ENCODE results near the gene ARL5B. TPM values are rescaled to one million over a fixed set of nuclear protein-coding genes. Genes with fewer than 3 reads are reported as not detected.

Gene ARL5B
- total and polyA plus RNA-seq, 2 of the 8 experiments (the other 6 are each of a cell fraction or from before 2014, with no cell fraction given): 8.4 to 52.1 TPM

DNA sequence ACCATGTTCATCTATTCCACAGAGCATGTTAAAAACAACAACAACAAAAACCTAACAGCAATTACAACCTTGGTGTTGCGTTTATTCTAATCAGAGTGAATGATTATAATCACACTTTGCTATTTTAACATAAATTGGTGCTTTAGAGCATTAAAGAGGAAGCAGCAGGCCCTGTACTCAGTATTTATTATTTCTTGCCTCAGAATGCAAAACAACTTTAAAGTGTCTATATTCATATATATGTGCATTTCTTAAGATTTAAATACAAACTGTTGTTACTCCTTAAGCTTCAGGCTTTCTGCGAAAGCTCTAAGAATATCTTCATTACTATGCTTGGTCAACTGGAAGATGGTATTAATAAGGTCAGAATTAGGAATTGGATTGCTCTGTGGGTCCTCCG, 21.5 kb downstream of the ARL5B start:
- no peak overlapping the region for H3K4me3 ChIP-seq (ENCODE audit: extremely low read depth in 1 of 4, insufficient read depth in 2 of 4, low read depth in 3 of 4, low read length in 4 of 4)
- H2BK20ac ChIP-seq (ENCODE audit: low read length): no peak overlapping the region
- H3K27me3 ChIP-seq (replicated peaks in 1 of 4; ENCODE audit: control insufficient read depth in 3 of 4, extremely low read depth in 1 of 4, insufficient read depth in 3 of 4, low read length in 3 of 4): no peaks in the 10 kb centered on the region
- no peak overlapping the region for H4K8ac ChIP-seq (ENCODE audit: extremely low read depth, insufficient read depth, low read length)
- no peak overlapping the region for H2BK12ac ChIP-seq (ENCODE audit: low read depth, low read length)
- no peak overlapping the region for H4K91ac ChIP-seq (replicated peaks; ENCODE audit: insufficient read length, low read length)
- no peaks in the 10 kb centered on the region for H3K23me2 ChIP-seq (ENCODE audit: low read depth, low read length)
- H3K14ac ChIP-seq (ENCODE audit: insufficient read length): no peak overlapping the region
- DNase-seq (ENCODE audit: low read depth in 1 of 2, low spot score in 2 of 2): no peak
- peaks cover 0 to 17% (median 4%) of the 10 kb centered on the region in 4 experiments; a peak in 4 of 8 replicates for H3K36me3 ChIP-seq (ENCODE audit: control insufficient read depth in 2 of 4, insufficient read depth in 4 of 4, low read length in 3 of 4)
- H3K4me2 ChIP-seq (ENCODE audit: insufficient read depth in 1 of 2, low read depth in 2 of 2, low read length in 2 of 2): no peak overlapping the region
- FAIRE-seq: no peak
- H3K79me1 ChIP-seq (ENCODE audit: low read depth, low read length): no peaks in the 10 kb centered on the region
- no peak overlapping the region for H3K18ac ChIP-seq (ENCODE audit: extremely low read depth, low read length)
- TF ChIP-seq CHD2 (IDR thresholded peaks at IDR 0.05; ENCODE audit: low read length) (no peak), NRF1 (IDR thresholded peaks at IDR 0.05; ENCODE audit: low read depth, low read length) (no peak)
- POLR2A ChIA-PET (ENCODE audit: partially characterized antibody): no interaction called here
- H4K5ac ChIP-seq (ENCODE audit: insufficient read length, low read depth, low read length): no peak overlapping the region
- H3K9ac ChIP-seq (replicated peaks in 1 of 4; ENCODE audit: extremely low read depth in 1 of 4, low read depth in 3 of 4, low read length in 3 of 4): no peak overlapping the region
- 97% methylated on average over 3 of the region's 3 CpGs; no CpG with 5 or more reads in 1 of the 2 experiments for WGBS, 2 experiments (ENCODE audit: extremely low coverage in 1 of 2, insufficient coverage in 1 of 2, insufficient read length in 1 of 2, insufficient replicate concordance in 2 of 2, low coverage in 1 of 2, low lambda C conversion rate in 2 of 2, missing lambda C conversion rate in 1 of 2)
- CTCF ChIA-PET (ENCODE audit: partially characterized antibody): no interaction called here
- H2BK15ac ChIP-seq (ENCODE audit: low read length): no peak overlapping the region
- no peak overlapping the region for H3K56ac ChIP-seq (replicated peaks; ENCODE audit: insufficient read length, low read depth, low read length)
- no peak overlapping the region for H3K27ac ChIP-seq (ENCODE audit: low read depth, low read length)
- no peaks in the 10 kb centered on the region for H3K4me1 ChIP-seq (replicated peaks in 1 of 4; ENCODE audit: control insufficient read depth in 3 of 4, insufficient read depth in 4 of 4, low read length in 3 of 4)
- H2AK5ac ChIP-seq (ENCODE audit: low read depth, low read length): no peak overlapping the region
- peaks cover 1 to 6% of the 10 kb centered on the region in 2 experiments for H4K20me1 ChIP-seq (replicated peaks in 1 of 2; ENCODE audit: control insufficient read depth in 1 of 2, insufficient read depth in 2 of 2, low read length in 2 of 2)
- H3K9me3 ChIP-seq (ENCODE audit: insufficient read depth in 2 of 2, low read depth in 1 of 2, low read length in 1 of 2): no peaks in the 10 kb centered on the region
- H3K23ac ChIP-seq (ENCODE audit: insufficient read length): no peak overlapping the region
- no peaks in the 10 kb centered on the region for H3K79me2 ChIP-seq (ENCODE audit: control insufficient read depth in 1 of 2, insufficient read depth in 2 of 2, low read length in 2 of 2)
- no peak overlapping the region for H2AFZ ChIP-seq (ENCODE audit: low read length)
- no peak overlapping the region for H2BK5ac ChIP-seq (ENCODE audit: low read depth, low read length)
- H3K4ac ChIP-seq (replicated peaks; ENCODE audit: insufficient read length, low read depth, low read length): no peak overlapping the region
- no peak overlapping the region for H2BK120ac ChIP-seq (replicated peaks; ENCODE audit: low read depth, low read length)

Data from H1 (cell line).